H9 (cell line): ENCODE data around the gene SYP. TPM values are rescaled to one million over a fixed set of nuclear protein-coding genes. Genes with fewer than 3 reads are reported as not detected.
"Not testable (repeated sequence)": the region's sequence is repeated elsewhere in the genome, so short reads cannot be mapped to it uniquely, and the experiment has no call there.

Experiments used
- DNase-seq: peaks from one replicate; pipeline ENCODE4 v3.0.0-alpha.2; 2017
- H2AFZ ChIP-seq: one replicate; pipeline ENCODE4 v1.6.1; 2013; ENCODE audit warnings: mild to moderate bottlenecking, low read length, control low read depth, moderate library complexity
- H2AK5ac ChIP-seq: 2 replicates; pipeline ENCODE4 v1.6.1; 2013; ENCODE audit warnings: low read length, control low read depth, mixed read lengths; ENCODE audit not compliant: insufficient read length
- H2BK120ac ChIP-seq: one replicate; pipeline ENCODE4 v1.6.1; 2013; ENCODE audit warnings: low read depth, mild to moderate bottlenecking, low read length, control low read depth, inconsistent platforms; ENCODE audit not compliant: poor library complexity, severe bottlenecking
- H2BK12ac ChIP-seq: 2 replicates; pipeline ENCODE4 v1.6.1; 2013; ENCODE audit warnings: low read length, control low read depth, mixed read lengths, low read depth; ENCODE audit not compliant: insufficient read length
- H2BK15ac ChIP-seq: 2 replicates; pipeline ENCODE4 v1.6.1; 2013; ENCODE audit warnings: low read depth, low read length, control low read depth
- H2BK20ac ChIP-seq: one replicate; pipeline ENCODE4 v1.6.1; 2013; ENCODE audit warnings: low read depth, mild to moderate bottlenecking, low read length, control low read depth, inconsistent platforms; ENCODE audit not compliant: poor library complexity, severe bottlenecking
- H2BK5ac ChIP-seq: 2 replicates; pipeline ENCODE4 v1.6.1; 2013; ENCODE audit warnings: low read length, control low read depth, mixed read lengths; ENCODE audit not compliant: insufficient read length
- H3K14ac ChIP-seq: 2 replicates; pipeline ENCODE4 v1.6.1; 2013; ENCODE audit warnings: low read length, control low read depth; ENCODE audit not compliant: insufficient read depth
- H3K18ac ChIP-seq: 2 replicates; pipeline ENCODE4 v1.6.1; 2013; ENCODE audit warnings: low read depth, mild to moderate bottlenecking, mixed read lengths, low read length, control low read depth; ENCODE audit not compliant: insufficient read length
- H3K23ac ChIP-seq: 2 replicates; pipeline ENCODE4 v1.6.1; 2013; ENCODE audit warnings: low read length, control low read depth, mixed read lengths, low read depth; ENCODE audit not compliant: insufficient read length
- H3K23me2 ChIP-seq: 2 replicates; pipeline ENCODE4 v1.6.1; 2013; ENCODE audit warnings: low read depth, mild to moderate bottlenecking, mixed read lengths, low read length, control low read depth; ENCODE audit not compliant: insufficient read length, poor library complexity, severe bottlenecking
- H3K27ac ChIP-seq: 2 replicates; pipeline ENCODE4 v1.5.1; 2013; ENCODE audit warnings: low read length, control low read depth, mixed read lengths, low read depth; ENCODE audit not compliant: insufficient read length
- H3K27me3 ChIP-seq: 2 replicates; pipeline ENCODE4 v1.6.1; 2013; ENCODE audit warnings: low read length, control low read depth, inconsistent platforms; ENCODE audit not compliant: insufficient read depth
- H3K4ac ChIP-seq: 2 replicates; pipeline ENCODE4 v1.6.1; 2013; ENCODE audit warnings: low read depth, mild to moderate bottlenecking, control low read depth, inconsistent platforms, low read length, moderate library complexity
- H3K4me1 ChIP-seq: 2 replicates; pipeline ENCODE4 v1.6.1; 2013; ENCODE audit warnings: low read length, control low read depth, inconsistent platforms; ENCODE audit not compliant: insufficient read depth
- H3K4me2 ChIP-seq: 2 replicates; pipeline ENCODE4 v1.6.1; 2013; ENCODE audit warnings: low read length, control low read depth, mixed read lengths; ENCODE audit not compliant: insufficient read length, insufficient read depth
- H3K56ac ChIP-seq: 2 replicates; pipeline ENCODE4 v1.6.1; 2013; ENCODE audit warnings: low read depth, mild to moderate bottlenecking, mixed read lengths, low read length, control low read depth; ENCODE audit not compliant: insufficient read length
- H3K79me1 ChIP-seq: 2 replicates; pipeline ENCODE4 v1.6.1; 2013; ENCODE audit warnings: low read depth, mild to moderate bottlenecking, moderate library complexity, low read length, control low read depth, inconsistent platforms; ENCODE audit not compliant: insufficient read depth, poor library complexity, severe bottlenecking
- H3K79me2 ChIP-seq: 2 replicates; pipeline ENCODE4 v1.6.1; 2013; ENCODE audit warnings: low read length, control low read depth, inconsistent platforms; ENCODE audit not compliant: insufficient read depth
- H3K9ac ChIP-seq: 2 replicates; pipeline ENCODE4 v1.6.1; 2013; ENCODE audit warnings: low read length, control low read depth, mixed read lengths; ENCODE audit not compliant: insufficient read length; ENCODE audit errors: extremely low read depth
- H3K9me3 ChIP-seq: one replicate; pipeline ENCODE4 v1.6.1; 2013; ENCODE audit warnings: low read depth, low read length, inconsistent platforms; ENCODE audit not compliant: control insufficient read depth
- H3T11ph ChIP-seq: one replicate; pipeline ENCODE4 v1.6.1; 2013; ENCODE audit warnings: mild to moderate bottlenecking, low read length, control low read depth, inconsistent platforms
- H4K20me1 ChIP-seq: one replicate; pipeline ENCODE4 v1.6.1; 2013; ENCODE audit not compliant: control insufficient read depth, insufficient read length, insufficient read depth
- H4K5ac ChIP-seq: 2 replicates; pipeline ENCODE4 v1.6.1; 2013; ENCODE audit warnings: low read depth, mild to moderate bottlenecking, mixed read lengths, low read length, control low read depth; ENCODE audit not compliant: insufficient read length
- H4K8ac ChIP-seq: replicated peaks from 2 replicates; pipeline ENCODE4 v1.6.1; 2013; ENCODE audit warnings: low read length, control low read depth, mixed read lengths, low read depth; ENCODE audit not compliant: insufficient read length
- H4K91ac ChIP-seq: 2 replicates; pipeline ENCODE4 v1.6.1; 2013; ENCODE audit warnings: low read depth, mild to moderate bottlenecking, moderate library complexity, mixed read lengths, low read length, control low read depth; ENCODE audit not compliant: insufficient read length
- H3K27ac Mint-ChIP-seq, 3 experiments: 2 replicates in 2 of 3; 3 replicates in 1 of 3; pipeline ENCODE4 v1.8.0; 2020 to 2021; ENCODE audit warnings: mixed read lengths in 3 of 3, mild to moderate bottlenecking in 1 of 3, moderate library complexity in 1 of 3
- H3K27me3 Mint-ChIP-seq: 2 replicates; pipeline ENCODE4 v1.8.0; 2021; ENCODE audit warnings: low read depth, mild to moderate bottlenecking, moderate library complexity, mixed read lengths
- H3K36me3 Mint-ChIP-seq, 3 experiments: 2 replicates in 2 of 3; 3 replicates in 1 of 3; pipeline ENCODE4 v1.8.0; 2020 to 2021; ENCODE audit warnings: low read depth in 3 of 3, mixed read lengths in 3 of 3; ENCODE audit not compliant: insufficient read depth in 1 of 3
- H3K4me1 Mint-ChIP-seq, 2 experiments: 2 replicates each; pipeline ENCODE4 v1.8.0; 2020; ENCODE audit warnings: mixed read lengths in 2 of 2
- H3K4me3 Mint-ChIP-seq, 2 experiments: 2 replicates in 1 of 2; 3 replicates in 1 of 2; pipeline ENCODE4 v1.8.0; 2020 to 2021; ENCODE audit warnings: mild to moderate bottlenecking in 2 of 2, mixed read lengths in 2 of 2, moderate library complexity in 1 of 2
- H3K9me3 Mint-ChIP-seq, 2 experiments: 2 replicates in 1 of 2; 3 replicates in 1 of 2; pipeline ENCODE4 v1.8.0; 2020; ENCODE audit warnings: mild to moderate bottlenecking in 2 of 2, mixed read lengths in 2 of 2, moderate library complexity in 1 of 2
- CTCF ChIP-seq: fragments of 200-600 bp; sonication (generic); conservative IDR thresholded peaks from 3 replicates; pipeline ENCODE4 v1.8.0; 2021; ENCODE audit warnings: antibody characterized with exemption, mild to moderate bottlenecking
- WGBS: extraction: QIAGEN DNeasy Blood & Tissue Kit; methylation state at CpG from one replicate; pipeline ENCODE4 v1.1.7; 2013; ENCODE audit warnings: missing lambda C conversion rate, low lambda C conversion rate, mixed read lengths; ENCODE audit not compliant: insufficient read length; ENCODE audit errors: extremely low coverage; 5-methylcytosine and 5-hydroxymethylcytosine counted together
- total RNA-seq: library from RNA; stranded (reverse); gene quantifications from 2 replicates; pipeline ENCODE4 v1.2.1, GENCODE V29; 2021

The SYP gene
- total RNA-seq, 1 experiment from 2014 or later: 1.8 TPM

- no peak overlapping the region for H3K9ac ChIP-seq
- no peak overlapping the region for H3K18ac ChIP-seq
- H3K9me3 ChIP-seq: peaks cover 5% of the 10 kb centered on the region
- no peaks in the 10 kb centered on the region for H3K27me3 ChIP-seq
- no peak overlapping the region for H2BK20ac ChIP-seq
- peaks cover 56 to 65% of the 10 kb centered on the region in 2 experiments for H3K9me3 Mint-ChIP-seq
- H3K79me1 ChIP-seq: no peaks in the 10 kb centered on the region
- no CpG with 5 or more reads among the region's 1 CpG for WGBS
- no peak overlapping the region for H3K27ac ChIP-seq
- H3K79me2 ChIP-seq: no peaks in the 10 kb centered on the region
- no peak overlapping the region for H2BK12ac ChIP-seq
- no peak overlapping the region for H2AK5ac ChIP-seq
- no peak overlapping the region for H2BK15ac ChIP-seq
- H3K4me2 ChIP-seq: no peak overlapping the region
- no peak overlapping the region for H3K4ac ChIP-seq
- H3K14ac ChIP-seq: no peak overlapping the region
- no peak for TF ChIP-seq CTCF
- H4K8ac ChIP-seq: no peak overlapping the region
- no peak overlapping the region for H2BK5ac ChIP-seq
- no peak overlapping the region for H4K5ac ChIP-seq
- H2AFZ ChIP-seq: no peak overlapping the region
- H3K4me1 ChIP-seq: no peaks in the 10 kb centered on the region
- H3K56ac ChIP-seq: no peak overlapping the region
- H4K20me1 ChIP-seq: no peaks in the 10 kb centered on the region
- H4K91ac ChIP-seq: no peak overlapping the region
- H3K23me2 ChIP-seq: no peaks in the 10 kb centered on the region
- no peak for DNase-seq
- H3K27ac Mint-ChIP-seq: no peak overlapping the region
- no peak overlapping the region for H3T11ph ChIP-seq
- no peak overlapping the region for H3K4me3 Mint-ChIP-seq
- peaks cover 5% of the 10 kb centered on the region for H3K27me3 Mint-ChIP-seq
- H3K4me1 Mint-ChIP-seq: peaks cover 3 to 7% of the 10 kb centered on the region in 2 experiments
- no peak overlapping the region for H2BK120ac ChIP-seq
- H3K36me3 Mint-ChIP-seq: peaks cover 4 to 8% (median 4%) of the 10 kb centered on the region in 3 experiments; a peak in 5 of 7 replicates
- H3K23ac ChIP-seq: no peak overlapping the region
Measured at GRCh38 chrX:49153467-49153866, 46.5 kb downstream of the SYP start.

GRCh38 chrX:49149291-49149690 lies 50.7 kb downstream of the SYP start:
- WGBS: no CpG with 5 or more reads among the region's 14 CpGs
- not testable (repeated sequence) for H4K91ac ChIP-seq, H3K4ac ChIP-seq, H2BK15ac ChIP-seq, H3K9ac ChIP-seq, H3K4me1 Mint-ChIP-seq, H3K4me2 ChIP-seq, H2BK12ac ChIP-seq, H3K27ac ChIP-seq, H4K8ac ChIP-seq, H4K5ac ChIP-seq, H3K4me1 ChIP-seq, H3K23me2 ChIP-seq, H3K27me3 ChIP-seq, H2BK5ac ChIP-seq, H3K23ac ChIP-seq, H2AFZ ChIP-seq, H3K4me3 Mint-ChIP-seq, H2BK20ac ChIP-seq, H3K18ac ChIP-seq, H3T11ph ChIP-seq, H3K14ac ChIP-seq, H3K27me3 Mint-ChIP-seq, DNase-seq, H3K79me1 ChIP-seq, H2AK5ac ChIP-seq, H4K20me1 ChIP-seq, H3K56ac ChIP-seq, H3K27ac Mint-ChIP-seq, H3K36me3 Mint-ChIP-seq, H3K79me2 ChIP-seq, H2BK120ac ChIP-seq
- H3K9me3 ChIP-seq: peaks cover 11% of the 10 kb centered on the region
- peaks cover 54 to 56% of the 10 kb centered on the region in 2 experiments for H3K9me3 Mint-ChIP-seq
